GM03348 (cell line): ENCODE data around the gene RABL2B.
A peak's percentile ranks its signal among the peaks of the same experiment; 100 is the strongest.
"Not testable (repeated sequence)": the region's sequence is repeated elsewhere in the genome, so short reads cannot be mapped to it uniquely, and the experiment has no call there.

Source experiments
- DNase-seq: peaks from one replicate; pipeline ENCODE4 v3.0.0; 2012; ENCODE audit warnings: low spot score

Gene RABL2B

GRCh38 chr22:50783033-50783879 is at the start of gene RABL2B:
TSS of gene RABL2B (minus strand) at chr22:50783636. CDS start at chr22:50782294, 1,342 bp downstream.
- peak; percentile 93 for DNase-seq

GRCh38 chr22:50786936-50787335 is 3.5 kb upstream of the RABL2B start:
- DNase-seq = not testable (repeated sequence)

DNA sequence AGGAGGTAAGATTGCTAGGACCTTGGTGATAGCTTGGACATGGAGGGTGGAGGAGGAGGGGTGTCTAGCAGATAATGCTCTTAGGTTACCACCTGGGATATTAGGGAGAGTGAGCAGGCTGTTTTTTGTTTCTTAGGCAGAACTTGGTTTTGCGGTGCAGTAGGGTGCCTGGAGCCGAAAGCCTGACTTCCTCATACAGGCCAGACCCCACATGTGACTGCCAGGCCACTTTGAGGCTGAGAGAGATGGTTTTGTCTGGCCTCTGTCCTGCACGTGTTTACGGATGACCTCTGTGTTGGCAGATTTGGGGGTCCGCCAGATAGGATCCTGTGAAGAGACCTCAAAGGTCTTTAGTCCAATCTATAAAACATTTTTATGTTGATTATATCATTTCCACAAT is 1.9 kb upstream of the RABL2B start:
- not testable (repeated sequence) for DNase-seq

DNA sequence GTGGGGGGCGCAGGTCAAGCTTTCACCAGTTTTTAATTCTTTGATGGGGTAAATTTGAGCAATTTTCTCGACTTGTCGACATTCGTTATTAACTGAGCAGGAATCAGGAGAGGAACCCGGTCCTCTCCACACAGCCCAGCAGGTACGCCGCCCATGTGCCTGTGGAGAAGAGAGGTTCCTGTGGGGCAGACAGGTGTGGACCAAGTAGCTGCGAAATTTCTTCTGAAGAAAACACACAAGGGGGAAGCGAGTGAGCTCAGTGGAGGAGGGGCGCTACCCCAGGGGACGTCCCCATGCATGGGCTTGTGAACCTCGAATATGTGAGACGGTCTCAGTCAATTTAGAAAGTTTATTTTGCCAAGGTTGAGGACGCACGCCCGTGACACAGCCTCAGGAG is 442 bp upstream of the RABL2B start:
- not testable (repeated sequence) for DNase-seq

GRCh38 chr22:50782253-50782652 is 1.2 kb downstream of the RABL2B start:
- not testable (repeated sequence) for DNase-seq

GRCh38 chr22:50780244-50780643 is 3.2 kb downstream of the RABL2B start:
- DNase-seq = not testable (repeated sequence)

- not testable (repeated sequence) for DNase-seq
These were observed 5.8 kb downstream of the RABL2B start for GRCh38 chr22:50777631-50778030.

- peak; percentile 21 for DNase-seq
These were observed 8.3 kb downstream of the RABL2B start for GRCh38 chr22:50775132-50775531.

- DNase-seq = not testable (repeated sequence)
These were observed 19.1 kb downstream of the RABL2B start for GRCh38 chr22:50764288-50764687.

GRCh38 chr22:50761829-50762228 is 21.6 kb downstream of the RABL2B start:
- not testable (repeated sequence) for DNase-seq

GRCh38 chr22:50759597-50760341 is 23.7 kb downstream of the RABL2B start:
- DNase-seq = not testable (repeated sequence)

DNA sequence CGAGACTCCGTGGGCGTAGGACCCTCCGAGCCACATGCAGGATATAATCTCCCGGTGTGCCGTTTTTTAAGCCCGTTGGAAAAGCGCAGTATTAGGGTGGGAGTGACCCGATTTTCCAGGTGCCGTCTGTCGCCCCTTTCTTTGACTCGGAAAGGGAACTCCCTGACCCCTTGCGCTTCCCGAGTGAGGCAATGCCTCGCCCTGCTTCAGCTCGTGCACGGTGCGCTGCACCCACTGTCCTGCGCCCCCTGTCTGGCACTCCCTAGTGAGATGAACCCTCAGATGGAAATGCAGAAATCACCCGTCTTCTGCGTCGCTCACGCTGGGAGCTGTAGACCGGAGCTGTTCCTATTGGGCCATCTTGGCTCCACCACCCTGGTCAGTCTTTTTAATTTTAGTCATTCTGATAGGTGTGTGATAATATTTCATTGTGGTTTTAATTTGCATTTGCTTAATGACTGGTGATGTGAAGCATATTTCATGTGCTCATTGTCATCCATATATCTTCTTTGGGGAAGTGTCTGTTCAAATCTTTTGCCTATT is 26.4 kb downstream of the RABL2B start:
- not testable (repeated sequence) for DNase-seq

- not testable (repeated sequence) for DNase-seq
These were observed 27.0 kb downstream of the RABL2B start for GRCh38 chr22:50756406-50756805.

DNA sequence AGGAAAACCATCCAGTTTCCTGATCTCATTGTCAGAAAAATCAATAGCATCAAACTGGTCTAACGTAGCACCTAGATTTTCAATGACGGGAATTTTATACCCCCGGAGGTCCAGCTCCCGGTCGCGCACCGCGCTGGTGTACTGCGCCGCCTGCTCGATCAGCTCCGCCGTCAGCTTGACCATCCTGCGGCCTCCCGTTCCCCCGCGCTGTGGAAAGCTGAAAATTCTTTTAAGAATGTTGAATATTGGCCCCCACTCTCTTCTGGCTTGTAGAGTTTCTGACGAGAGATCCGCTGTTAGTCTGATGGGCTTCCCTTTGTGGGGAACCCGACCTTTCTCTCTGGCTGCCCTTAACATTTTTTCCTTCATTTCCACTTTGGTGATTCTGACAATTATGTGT is 28.2 kb downstream of the RABL2B start:
- not testable (repeated sequence) for DNase-seq

DNA sequence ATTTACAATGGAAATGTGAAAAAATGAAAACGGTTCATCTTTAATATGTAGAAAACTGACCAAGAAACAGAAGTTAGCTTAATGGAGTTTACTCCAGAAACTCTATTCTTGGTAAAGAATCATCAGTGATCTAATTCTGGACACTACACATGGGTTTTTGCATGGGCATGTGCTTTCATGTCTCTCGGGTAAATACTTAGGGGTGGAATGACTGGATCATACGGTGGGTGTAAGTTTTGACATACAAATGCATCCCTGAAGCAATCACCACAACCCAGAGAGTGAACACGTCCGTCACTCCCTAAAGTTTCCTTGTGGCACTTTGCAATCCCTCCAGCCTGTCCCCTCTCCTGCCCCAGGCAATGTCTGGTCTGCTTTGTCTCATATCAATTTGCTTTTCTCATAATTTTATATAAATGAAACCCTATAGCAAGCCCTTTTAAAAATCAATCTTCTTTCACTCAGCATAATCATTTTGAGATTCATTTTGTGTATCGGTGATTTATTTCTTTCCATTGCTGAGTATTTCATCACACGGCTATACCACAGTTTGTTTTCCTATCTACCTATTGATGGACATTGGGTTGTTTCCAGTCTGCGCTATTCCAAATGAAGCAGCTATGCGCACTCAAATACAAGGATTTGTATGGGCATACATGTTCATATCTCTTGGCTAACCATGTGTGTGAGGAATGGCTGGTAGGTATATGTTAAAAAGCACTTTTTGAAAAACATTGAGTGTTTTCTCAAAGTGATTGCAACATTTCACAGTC is 33.9 kb downstream of the RABL2B start:
- not testable (repeated sequence) for DNase-seq

- not testable (repeated sequence) for DNase-seq
These were observed 34.8 kb downstream of the RABL2B start for GRCh38 chr22:50748630-50749029.

DNA sequence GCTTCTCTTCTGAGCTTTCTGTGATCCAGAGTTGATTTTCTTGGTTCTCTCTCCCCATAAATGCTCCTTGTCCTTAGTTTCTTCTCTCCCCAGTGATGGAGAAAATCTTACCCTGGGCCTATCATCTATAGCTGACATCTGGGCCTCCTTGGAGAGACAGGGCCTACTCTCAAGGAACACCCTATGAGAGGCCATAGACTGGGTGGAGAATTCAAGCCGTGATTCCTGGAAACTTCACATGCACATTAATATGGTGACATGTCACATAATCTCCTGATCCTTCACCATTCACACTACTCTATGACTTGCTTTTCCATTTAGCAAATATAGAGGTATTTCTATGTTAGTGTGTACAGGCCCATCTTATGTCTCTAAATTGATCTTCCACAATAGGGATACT is 35.9 kb downstream of the RABL2B start:
- not testable (repeated sequence) for DNase-seq

DNA sequence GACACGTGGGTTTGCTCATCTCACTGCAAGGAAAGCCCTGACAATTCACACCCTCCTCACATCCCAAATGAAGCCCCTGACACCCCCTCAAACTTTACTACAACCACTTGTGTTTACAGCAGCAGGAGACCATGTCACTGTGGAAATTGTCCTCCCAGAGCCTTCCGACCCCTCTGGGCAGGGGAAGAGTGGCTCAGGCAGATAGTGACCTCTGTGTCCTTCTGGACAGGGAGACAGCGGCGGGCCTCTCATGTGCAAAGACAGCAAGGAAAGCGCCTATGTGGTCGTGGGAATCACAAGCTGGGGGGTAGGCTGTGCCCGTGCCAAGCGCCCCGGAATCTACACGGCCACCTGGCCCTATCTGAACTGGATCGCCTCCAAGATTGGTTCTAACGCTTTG is 39.0 kb downstream of the RABL2B start:
- not testable (repeated sequence) for DNase-seq

DNA sequence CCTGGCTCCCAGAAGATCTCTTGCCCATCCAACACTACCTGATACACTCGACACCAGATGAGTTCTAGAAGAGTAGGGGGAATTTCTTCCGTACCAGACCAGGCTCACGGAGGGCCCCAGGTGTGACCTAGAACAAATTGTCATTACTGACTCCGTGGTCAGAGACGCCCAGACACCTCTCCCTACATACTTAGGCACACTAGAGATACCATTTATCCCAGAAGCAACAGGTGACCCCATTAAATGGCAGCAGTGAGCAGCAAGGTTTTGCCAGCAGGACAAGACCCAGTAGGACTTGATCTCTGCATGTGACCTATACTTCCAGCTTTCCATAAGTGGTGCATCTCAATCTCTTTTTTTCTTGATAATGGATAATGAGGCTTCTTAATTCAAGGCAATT is 42.7 kb downstream of the RABL2B start:
- not testable (repeated sequence) for DNase-seq

DNA sequence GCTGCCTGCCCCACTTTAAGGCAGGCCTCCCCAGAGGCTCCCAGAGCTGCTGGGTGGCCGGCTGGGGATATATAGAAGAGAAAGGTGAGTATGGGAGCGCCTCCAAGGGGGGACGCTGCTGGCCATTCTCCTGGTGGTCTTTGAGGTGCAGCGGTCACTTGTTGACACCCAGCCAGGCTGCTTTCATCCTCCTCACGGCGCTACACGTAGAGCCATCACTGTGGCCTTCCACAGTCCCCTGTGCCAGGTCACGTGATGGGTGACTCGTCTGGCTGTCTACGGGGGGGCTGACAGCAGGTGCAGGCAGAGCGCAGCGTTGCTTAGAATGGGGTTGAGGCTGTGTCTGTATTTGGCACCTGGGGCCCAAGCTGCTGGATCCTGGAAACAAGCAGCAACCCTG is 43.5 kb downstream of the RABL2B start:
- DNase-seq = no peak

DNA sequence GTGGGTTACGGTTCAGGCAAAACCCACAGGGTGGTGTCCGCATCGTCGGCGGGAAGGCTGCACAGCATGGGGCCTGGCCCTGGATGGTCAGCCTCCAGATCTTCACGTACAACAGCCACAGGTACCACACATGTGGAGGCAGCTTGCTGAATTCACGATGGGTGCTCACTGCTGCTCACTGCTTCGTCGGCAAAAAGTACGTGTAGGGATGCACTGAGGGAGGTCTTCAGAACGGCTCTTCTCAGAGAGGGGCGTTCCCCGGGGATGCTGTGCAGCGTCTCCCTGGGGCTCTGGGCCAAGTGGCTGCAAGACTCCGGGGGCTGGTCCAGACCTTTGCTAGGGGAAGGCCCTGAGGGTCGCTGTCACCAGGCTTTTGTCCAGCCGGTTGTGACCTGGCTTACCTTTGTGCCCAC is 44.2 kb downstream of the RABL2B start:
- DNase-seq = no peak
